HG02885 (cell line): ENCODE measurements around the gene MYCN.
A peak's percentile ranks its signal among the peaks of the same experiment; 100 is the strongest.

Experiments
- ATAC-seq: cut with Tn5 transposase; IDR thresholded peaks from one replicate; pipeline ENCODE4 v1.9.1; 2021; ENCODE audit warnings: mild to moderate bottlenecking; ENCODE audit not compliant: unreplicated experiment, poor library complexity

The MYCN gene

GRCh38 chr2:15930589-15931318, 9.6 kb upstream of the MYCN start:
- ATAC-seq: no peak

- no peak for ATAC-seq
Observed at GRCh38 chr2:15931319-15931890, 8.9 kb upstream of the MYCN start.

GRCh38 chr2:15931950-15932349, 8.4 kb upstream of the MYCN start:
- ATAC-seq: no peak

- no peak for ATAC-seq
Observed at GRCh38 chr2:15932394-15933183, 7.8 kb upstream of the MYCN start.

- no peak for ATAC-seq
Observed at GRCh38 chr2:15933184-15933845, 7.0 kb upstream of the MYCN start.

- no peak for ATAC-seq
Observed at GRCh38 chr2:15934291-15934945, 5.9 kb upstream of the MYCN start.

GRCh38 chr2:15935189-15935588, 5.2 kb upstream of the MYCN start:
- no peak for ATAC-seq

- no peak for ATAC-seq
Observed at GRCh38 chr2:15935675-15936074, 4.7 kb upstream of the MYCN start.

- ATAC-seq: no peak
Observed at GRCh38 chr2:15936277-15937104, 3.9 kb upstream of the MYCN start.

- ATAC-seq: no peak
Observed at GRCh38 chr2:15937105-15937881, 3.1 kb upstream of the MYCN start.

GRCh38 chr2:15937882-15938802, 2.2 kb upstream of the MYCN start:
- ATAC-seq: no peak

GRCh38 chr2:15938803-15939555, 1.4 kb upstream of the MYCN start:
- no peak for ATAC-seq

- ATAC-seq: peak; percentile 79
Observed at GRCh38 chr2:15939556-15939853, 845 bp upstream of the MYCN start.

GRCh38 chr2:15940661-15941480, 521 bp downstream of the MYCN start:
- ATAC-seq: no peak

- ATAC-seq: no peak
Observed at GRCh38 chr2:15941481-15941850, 1.1 kb downstream of the MYCN start.

- ATAC-seq: no peak
Observed at GRCh38 chr2:15941871-15942710, 1.7 kb downstream of the MYCN start.
